ENCODE measurements around the gene TRPC1.

- TF ChIP-seq CTCF (IDR thresholded peaks at IDR 0.05) (no peak), POLR2A (IDR thresholded peaks at IDR 0.05) (no peak)
Observed at GRCh38 chr3:142839831-142840230, 116.0 kb downstream of the TRPC1 start.
